Measurements from ENCODE around the gene CEP97. TPM values are rescaled to one million over a fixed set of nuclear protein-coding genes. Genes with fewer than 3 reads are reported as not detected.

Gene CEP97
- total and polyA plus RNA-seq, 7 donors = 1.6 to 12.5 (median 6.3) TPM

DNA sequence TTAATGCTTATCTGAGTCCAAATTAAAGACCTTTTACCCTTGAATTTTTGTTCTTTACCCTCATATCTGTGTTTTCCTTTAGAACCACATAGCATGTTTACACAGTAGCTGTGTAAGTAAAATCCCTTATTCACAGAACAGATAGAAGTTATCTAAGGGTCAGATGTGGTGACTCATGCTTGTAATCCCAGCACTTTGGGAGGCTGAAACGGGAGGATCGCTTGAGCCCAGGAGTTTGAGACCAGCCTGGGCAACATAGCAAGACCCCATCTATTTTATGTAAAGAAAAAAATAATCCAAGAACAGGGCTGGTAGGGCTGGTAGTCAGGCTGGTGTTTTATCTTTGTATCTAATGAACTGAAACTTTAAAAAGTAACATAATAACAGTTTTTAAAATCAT is 77.8 kb downstream of the CEP97 start:
- H3K27ac ChIP-seq = no peak overlapping the region
- 87 to 91% (median 88%) methylated on average over 2 of the region's 2 CpGs for WGBS, 3 donors

DNA sequence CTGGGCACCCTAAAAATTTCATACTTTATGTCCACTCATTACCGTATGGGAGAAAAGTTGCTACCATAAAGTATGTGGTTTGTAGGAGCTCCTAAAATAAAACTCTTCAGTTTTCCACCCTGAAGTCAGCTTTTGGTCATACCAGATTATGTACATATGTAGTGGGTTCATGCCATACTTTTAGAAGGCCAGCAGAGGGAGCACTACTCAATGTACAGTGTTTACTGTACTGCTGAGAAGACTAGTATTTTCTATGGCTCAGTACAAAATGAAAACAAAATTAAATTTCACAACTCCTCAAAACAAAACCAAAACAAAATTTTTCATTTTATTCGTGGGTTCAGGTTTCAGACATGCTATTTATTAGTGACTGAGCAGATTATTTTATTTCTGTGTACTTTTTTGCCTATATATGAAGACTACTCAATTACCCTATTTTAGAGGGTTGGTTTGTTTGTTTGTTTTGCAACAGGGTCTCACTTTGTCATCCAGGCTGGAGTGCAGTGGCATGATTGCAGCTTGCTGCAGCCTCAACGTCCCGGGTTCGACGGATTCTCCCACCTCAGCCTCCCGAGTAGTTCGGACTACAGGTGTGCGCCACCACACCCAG is 78.9 kb downstream of the CEP97 start:
- no peak overlapping the region for H3K27ac ChIP-seq
- no peaks in the 10 kb centered on the region for H3K27me3 ChIP-seq (ENCODE audit: insufficient read depth in 3 of 3, low read length in 2 of 3)
- no peaks in the 10 kb centered on the region for H3K4me1 ChIP-seq
- H3K9me3 ChIP-seq = no peaks in the 10 kb centered on the region
- no peak overlapping the region for H3K4me3 ChIP-seq
- intact Hi-C loops (cut with DNase I) = loop anchor here in 1 of 2 donors (2.0 kb wide), 1 partner anchor 424 kb away; no protein-coding TSS in a partner anchor
- DNase-seq = no peak
- ATAC-seq = peak; percentile 84 to 96 (median 90)
- WGBS, 3 donors = 80 to 81% (median 81%) methylated on average over 9 of the region's 9 CpGs
- H3K36me3 ChIP-seq (ENCODE audit: insufficient read depth in 1 of 2, low read depth in 1 of 2) = peaks cover 0 to 58% of the 10 kb centered on the region in 2 donors
- TF ChIP-seq, protein P1, sequence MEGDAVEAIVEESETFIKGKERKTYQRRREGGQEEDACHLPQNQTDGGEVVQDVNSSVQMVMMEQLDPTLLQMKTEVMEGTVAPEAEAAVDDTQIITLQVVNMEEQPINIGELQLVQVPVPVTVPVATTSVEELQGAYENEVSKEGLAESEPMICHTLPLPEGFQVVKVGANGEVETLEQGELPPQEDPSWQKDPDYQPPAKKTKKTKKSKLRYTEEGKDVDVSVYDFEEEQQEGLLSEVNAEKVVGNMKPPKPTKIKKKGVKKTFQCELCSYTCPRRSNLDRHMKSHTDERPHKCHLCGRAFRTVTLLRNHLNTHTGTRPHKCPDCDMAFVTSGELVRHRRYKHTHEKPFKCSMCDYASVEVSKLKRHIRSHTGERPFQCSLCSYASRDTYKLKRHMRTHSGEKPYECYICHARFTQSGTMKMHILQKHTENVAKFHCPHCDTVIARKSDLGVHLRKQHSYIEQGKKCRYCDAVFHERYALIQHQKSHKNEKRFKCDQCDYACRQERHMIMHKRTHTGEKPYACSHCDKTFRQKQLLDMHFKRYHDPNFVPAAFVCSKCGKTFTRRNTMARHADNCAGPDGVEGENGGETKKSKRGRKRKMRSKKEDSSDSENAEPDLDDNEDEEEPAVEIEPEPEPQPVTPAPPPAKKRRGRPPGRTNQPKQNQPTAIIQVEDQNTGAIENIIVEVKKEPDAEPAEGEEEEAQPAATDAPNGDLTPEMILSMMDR (IDR thresholded peaks at IDR 0.05) = peak; percentile 84

More for the DNA sequence above, 77.8 kb downstream of the CEP97 start:
- intact Hi-C loops (cut with DNase I) = loop anchor here in 1 of 2 donors (2.0 kb wide), 1 partner anchor 425 kb away; no protein-coding TSS in a partner anchor
- Histone ChIP-seq H3K4me1 (no peaks in the 10 kb centered on the region), H3K4me3 (no peak overlapping the region), H3K27me3 (ENCODE audit: insufficient read depth in 3 of 3, low read length in 2 of 3) (no peaks in the 10 kb centered on the region), H3K36me3 (ENCODE audit: insufficient read depth in 1 of 2, low read depth in 1 of 2) (peaks cover 0 to 56% of the 10 kb centered on the region in 2 donors), H3K9me3 (no peaks in the 10 kb centered on the region)
- DNase-seq (no peak), ATAC-seq (no peak)
- TF ChIP-seq, protein P1 (IDR thresholded peaks at IDR 0.05) = no peak

DNA sequence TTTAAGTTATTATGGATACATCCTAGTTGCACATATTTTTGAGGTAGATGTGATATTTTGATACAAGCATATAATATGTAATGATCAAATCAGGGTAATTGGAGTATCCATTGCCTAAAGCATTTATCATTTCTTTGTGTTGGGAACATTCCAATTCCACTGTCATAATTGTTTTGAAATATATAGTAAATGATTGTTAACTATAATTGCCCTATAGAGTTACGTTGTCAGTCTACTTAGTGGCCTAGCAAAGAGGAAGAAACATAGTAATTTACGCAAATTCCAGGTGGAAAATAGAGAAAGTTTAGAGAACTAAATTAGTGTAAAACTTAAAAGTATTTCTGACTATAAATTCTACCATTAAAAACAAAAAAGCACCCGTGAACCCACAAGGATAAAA is 79.5 kb downstream of the CEP97 start:
- TF ChIP-seq, protein P1 (IDR thresholded peaks at IDR 0.05) = no peak

DNA sequence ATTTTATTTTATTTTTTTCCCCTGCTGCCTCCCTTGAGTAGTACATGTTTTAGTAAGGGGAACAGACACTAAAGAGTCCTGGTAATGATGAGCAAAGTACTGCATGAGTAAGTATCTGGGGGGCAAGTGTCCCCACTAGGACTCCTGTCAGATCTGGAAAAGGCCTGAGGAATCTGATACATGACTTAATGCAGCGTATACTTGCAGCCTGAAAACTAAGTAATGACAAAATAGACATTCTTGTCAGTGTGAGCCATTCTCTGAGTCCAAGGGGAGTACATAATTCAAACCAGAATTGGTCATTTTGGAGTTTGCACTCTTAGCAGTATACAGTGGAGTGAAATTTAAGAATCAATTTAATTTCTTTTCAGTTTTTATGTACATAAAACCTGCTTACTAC is 82.1 kb downstream of the CEP97 start:
- peaks cover 3% of the 10 kb centered on the region for H3K9me3 ChIP-seq
- peaks cover 0 to 38% of the 10 kb centered on the region in 2 donors for H3K36me3 ChIP-seq (ENCODE audit: insufficient read depth in 1 of 2, low read depth in 1 of 2)
- 57 to 88% (median 71%) methylated on average over 1 of the region's 1 CpG for WGBS, 3 donors
- no peaks in the 10 kb centered on the region for H3K27me3 ChIP-seq (ENCODE audit: insufficient read depth in 3 of 3, low read length in 2 of 3)
- ATAC-seq (no peak), DNase-seq (no peak)
- H3K27ac ChIP-seq = no peak overlapping the region
- TF ChIP-seq, protein P1 (IDR thresholded peaks at IDR 0.05) = no peak
- no peak overlapping the region for H3K4me3 ChIP-seq
- H3K4me1 ChIP-seq = peaks cover 3% of the 10 kb centered on the region
- intact Hi-C loops (cut with DNase I) = loop anchor here in 1 of 2 donors (5.0 kb wide), 1 partner anchor 736 kb away; no protein-coding TSS in a partner anchor

More for the DNA sequence above, 79.5 kb downstream of the CEP97 start:
- ATAC-seq (no peak), DNase-seq (no peak)
- no peaks in the 10 kb centered on the region for H3K9me3 ChIP-seq
- no peaks in the 10 kb centered on the region for H3K4me1 ChIP-seq
- WGBS, 3 donors = 95 to 98% (median 96%) methylated on average over 3 of the region's 3 CpGs
- H3K4me3 ChIP-seq = no peak overlapping the region
- intact Hi-C loops (cut with DNase I) = loop anchor here in 1 of 2 donors (2.0 kb wide), 1 partner anchor 423 kb away; no protein-coding TSS in a partner anchor
- no peak overlapping the region for H3K27ac ChIP-seq
- no peaks in the 10 kb centered on the region for H3K27me3 ChIP-seq (ENCODE audit: insufficient read depth in 3 of 3, low read length in 2 of 3)
- H3K36me3 ChIP-seq (ENCODE audit: insufficient read depth in 1 of 2, low read depth in 1 of 2) = peaks cover 0 to 53% of the 10 kb centered on the region in 2 donors
